ENCODE results near the gene KDM6A.
"Not testable (repeated sequence)": the region's sequence is repeated elsewhere in the genome, so short reads cannot be mapped to it uniquely, and the experiment has no call there.

Gene KDM6A

GRCh38 chrX:44872821-44873414 is at the start of gene KDM6A:
TSS of gene KDM6A (plus strand) at chrX:44873188. CDS start at chrX:44873552, 364 bp downstream.
- peak; percentile 92 to 99 for DNase-seq (ENCODE audit: low read depth in 2 of 2)

DNA sequence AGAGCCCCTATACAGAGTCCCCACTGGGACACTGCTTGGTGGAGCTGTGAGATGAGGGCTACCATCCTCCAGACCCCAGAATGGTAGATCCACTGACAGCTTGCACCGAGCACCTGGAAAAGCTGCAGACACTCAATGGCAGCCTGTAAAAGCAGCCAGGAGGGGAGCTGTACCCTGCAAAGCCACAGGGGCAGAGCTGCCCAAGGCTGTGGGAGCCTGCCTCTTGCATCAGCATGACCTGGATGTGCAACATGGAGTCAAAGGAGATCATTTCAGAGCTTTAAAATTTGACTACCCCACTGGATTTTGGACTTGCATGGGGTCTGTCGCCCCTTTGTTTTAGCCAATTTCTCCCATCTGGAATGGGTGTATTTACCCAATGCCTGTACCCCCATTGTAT is 49.8 kb upstream of the KDM6A start:
- DNase-seq (ENCODE audit: low read depth in 2 of 2) = not testable (repeated sequence)

- no peak for DNase-seq (ENCODE audit: low read depth in 2 of 2)
These were observed 44.9 kb upstream of the KDM6A start for GRCh38 chrX:44828008-44828605.

DNA sequence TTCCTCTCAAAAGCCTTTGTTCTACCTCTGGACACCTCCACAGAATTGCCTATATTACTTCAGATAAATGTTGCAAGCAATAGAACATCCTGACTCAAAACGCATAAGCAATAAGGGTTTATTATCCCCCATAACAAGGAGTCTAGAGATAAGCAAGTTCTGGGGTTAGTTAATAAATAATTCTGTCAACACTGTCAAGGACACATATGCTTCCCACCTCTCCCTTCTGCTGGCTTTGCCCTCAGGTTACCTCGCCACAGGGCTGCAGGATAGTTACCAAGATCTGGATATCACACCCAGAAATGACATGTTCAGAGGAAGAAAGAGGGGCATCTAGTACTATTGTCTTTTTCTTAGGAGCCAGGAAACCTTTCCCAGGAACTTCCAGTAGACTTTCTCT is 43.2 kb upstream of the KDM6A start:
- no peak for DNase-seq (ENCODE audit: low read depth in 2 of 2)

DNA sequence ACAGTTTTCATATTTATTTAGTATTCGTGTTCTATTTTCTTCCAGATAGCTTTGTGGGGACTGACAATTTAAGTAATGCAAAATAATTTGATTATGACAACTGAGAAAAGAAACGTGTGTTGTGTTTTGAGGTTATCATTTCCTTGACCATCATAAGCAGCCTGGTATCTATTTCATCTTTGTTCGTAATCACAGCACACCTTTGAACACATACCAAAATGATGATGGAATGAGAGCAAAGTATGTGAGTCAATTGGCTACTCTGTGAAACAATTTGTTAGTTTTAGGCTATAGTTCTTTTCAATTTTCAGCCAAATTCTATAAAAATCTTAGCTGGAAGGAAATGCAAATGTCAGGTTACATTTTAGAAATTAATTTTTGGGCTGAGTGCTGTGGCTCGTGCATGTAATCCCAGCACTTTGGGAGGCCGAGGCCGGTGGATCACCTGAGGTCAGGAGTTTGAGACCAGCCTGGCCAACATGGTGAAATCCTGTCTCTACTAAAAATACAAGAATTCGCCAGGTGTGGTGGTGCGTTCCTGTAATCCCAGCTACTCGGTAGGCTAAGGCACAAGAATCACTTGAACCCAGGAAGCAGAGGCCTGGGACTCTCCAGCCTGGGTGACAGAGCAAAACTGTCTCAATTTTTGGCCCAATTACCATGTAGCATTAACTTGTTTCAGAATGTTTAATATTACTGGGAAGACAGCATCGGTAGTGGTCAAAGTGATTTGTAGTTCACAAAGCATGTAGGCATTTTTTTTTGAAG is 30.3 kb upstream of the KDM6A start:
- DNase-seq (ENCODE audit: low read depth in 2 of 2) = no peak

GRCh38 chrX:44843318-44843702 is 29.7 kb upstream of the KDM6A start:
- DNase-seq (ENCODE audit: low read depth in 2 of 2) = no peak

- DNase-seq (ENCODE audit: low read depth in 2 of 2) = no peak
These were observed 29.2 kb upstream of the KDM6A start, which contains the start of gene DUSP21 for GRCh38 chrX:44843753-44844152. TSS of gene DUSP21 (plus strand) at chrX:44844021. CDS start at chrX:44844133, 112 bp downstream.

GRCh38 chrX:44844204-44844603 is 28.8 kb upstream of the KDM6A start:
- no peak for DNase-seq (ENCODE audit: low read depth in 2 of 2)

- not testable (repeated sequence) for DNase-seq (ENCODE audit: low read depth in 2 of 2)
These were observed 22.1 kb upstream of the KDM6A start for GRCh38 chrX:44850891-44851290.

DNA sequence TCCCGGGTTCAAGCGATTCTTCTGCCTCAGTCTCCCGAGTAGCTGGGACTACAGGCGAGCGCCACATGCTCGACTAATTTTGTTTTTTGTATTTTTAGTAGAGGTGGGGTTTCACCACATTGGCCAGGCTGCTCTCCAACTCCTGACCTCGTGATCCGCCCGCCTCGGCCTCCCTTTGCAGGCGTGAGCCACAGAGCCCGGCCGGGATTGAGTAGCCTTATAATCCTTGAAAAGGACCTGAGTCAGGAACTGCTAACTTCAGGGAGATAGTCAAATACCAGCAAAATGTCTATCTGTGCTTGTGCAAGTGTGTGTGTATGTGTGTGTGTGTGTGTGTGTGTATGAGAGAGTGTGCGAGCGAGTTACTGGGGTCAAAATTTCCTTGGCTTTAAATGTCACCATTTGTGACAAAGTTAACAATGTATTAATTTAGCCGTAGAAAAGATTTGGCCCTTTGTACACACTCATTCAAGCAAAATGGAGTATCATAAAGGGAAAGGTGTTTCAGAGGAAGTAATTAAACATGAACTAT is 1.8 kb upstream of the KDM6A start:
- no peak for DNase-seq (ENCODE audit: low read depth in 2 of 2)

DNA sequence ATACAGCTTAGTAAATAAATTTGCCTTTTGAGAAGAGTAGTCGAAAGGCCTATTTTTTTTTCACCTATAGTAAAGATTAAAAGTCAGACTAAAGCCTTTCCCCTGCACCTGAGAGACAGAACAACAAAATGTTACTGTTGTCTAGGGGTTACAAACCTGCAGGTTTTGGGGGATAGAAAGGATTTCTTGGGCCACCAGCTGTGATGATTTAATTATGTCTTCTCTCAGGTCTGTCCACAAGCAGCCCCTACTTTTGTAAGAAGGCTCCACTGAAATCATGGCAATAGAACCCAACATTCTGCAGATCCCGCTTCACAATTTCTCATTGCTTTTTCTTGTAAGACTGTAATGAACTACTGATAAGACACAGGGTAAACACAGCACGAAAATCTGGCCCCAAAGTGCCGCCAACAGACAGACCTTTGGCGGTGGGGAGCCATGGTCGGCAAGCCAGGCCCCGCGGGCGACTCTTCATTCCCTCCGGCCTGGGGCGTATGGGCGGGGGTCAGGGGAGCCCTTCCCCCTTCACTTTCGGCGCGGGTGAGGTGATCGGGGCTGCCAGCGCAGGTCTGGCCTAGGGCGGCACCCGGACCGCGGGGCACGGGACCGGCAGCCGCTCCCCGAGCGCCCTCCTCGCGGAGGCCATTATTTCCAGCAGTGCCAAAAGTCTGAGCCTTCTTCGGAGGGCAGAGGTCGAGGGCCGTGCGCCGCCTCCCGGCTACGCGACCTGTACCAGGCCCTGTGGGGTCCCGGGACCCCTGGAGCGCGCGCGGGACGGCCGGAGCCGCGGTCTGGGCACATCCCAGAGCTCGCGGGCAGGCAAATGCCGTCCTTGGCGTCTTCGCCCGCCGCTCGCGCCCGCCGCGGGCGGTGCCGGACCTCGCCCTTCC is 812 bp upstream of the KDM6A start:
- no peak for DNase-seq (ENCODE audit: low read depth in 2 of 2)

- peak; percentile 27 to 36 for DNase-seq (ENCODE audit: low read depth in 2 of 2)
These were observed 658 bp downstream of the KDM6A start for GRCh38 chrX:44873415-44874276.

- peak; percentile 8 to 37 for DNase-seq (ENCODE audit: low read depth in 2 of 2)
These were observed 1.6 kb downstream of the KDM6A start for GRCh38 chrX:44874420-44875184.

- DNase-seq (ENCODE audit: low read depth in 2 of 2) = no peak
These were observed 2.1 kb downstream of the KDM6A start for GRCh38 chrX:44875185-44875489.

- DNase-seq (ENCODE audit: low read depth in 2 of 2) = no peak
These were observed 3.1 kb downstream of the KDM6A start for GRCh38 chrX:44876086-44876485.

DNA sequence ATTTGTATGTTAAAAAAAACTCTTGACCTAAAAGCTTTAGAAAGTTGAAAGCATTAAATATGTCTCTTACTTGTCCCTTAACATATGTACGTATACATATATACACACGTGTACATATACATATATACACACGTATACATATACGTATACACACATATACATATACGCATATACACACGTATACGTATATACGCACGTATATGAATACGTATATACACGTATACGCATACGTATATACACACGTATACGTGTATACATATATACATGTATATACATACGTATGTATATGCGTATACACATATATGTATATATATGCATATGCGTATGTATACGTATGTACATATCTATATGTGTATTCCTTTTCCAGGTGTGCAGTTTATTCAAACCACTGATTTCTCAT is 3.8 kb downstream of the KDM6A start:
- no peak for DNase-seq (ENCODE audit: low read depth in 2 of 2)

GRCh38 chrX:44878780-44879179 is 5.8 kb downstream of the KDM6A start:
- no peak for DNase-seq (ENCODE audit: low read depth in 2 of 2)

DNA sequence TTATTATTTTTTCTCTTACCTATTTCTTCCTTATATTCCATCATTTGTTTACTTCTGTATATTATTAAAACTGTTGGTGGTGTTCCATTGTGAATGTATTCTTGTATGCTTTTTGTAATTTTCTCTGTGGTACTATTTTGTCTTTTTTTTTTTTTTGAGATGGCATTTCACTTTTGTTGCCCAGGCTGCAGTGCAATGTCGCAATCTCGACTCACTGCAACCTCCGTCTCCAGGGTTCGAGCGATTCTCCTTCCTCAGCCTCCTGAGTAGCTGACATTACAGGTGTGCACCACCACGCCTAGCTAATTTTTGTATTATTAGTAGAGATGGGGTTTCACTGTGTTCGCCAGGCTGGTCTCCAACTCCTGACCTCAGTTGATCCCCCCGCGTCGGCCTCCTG is 8.6 kb downstream of the KDM6A start:
- DNase-seq (ENCODE audit: low read depth in 2 of 2) = no peak

- DNase-seq (ENCODE audit: low read depth in 2 of 2) = no peak
These were observed 9.6 kb downstream of the KDM6A start for GRCh38 chrX:44882635-44883034.

DNA sequence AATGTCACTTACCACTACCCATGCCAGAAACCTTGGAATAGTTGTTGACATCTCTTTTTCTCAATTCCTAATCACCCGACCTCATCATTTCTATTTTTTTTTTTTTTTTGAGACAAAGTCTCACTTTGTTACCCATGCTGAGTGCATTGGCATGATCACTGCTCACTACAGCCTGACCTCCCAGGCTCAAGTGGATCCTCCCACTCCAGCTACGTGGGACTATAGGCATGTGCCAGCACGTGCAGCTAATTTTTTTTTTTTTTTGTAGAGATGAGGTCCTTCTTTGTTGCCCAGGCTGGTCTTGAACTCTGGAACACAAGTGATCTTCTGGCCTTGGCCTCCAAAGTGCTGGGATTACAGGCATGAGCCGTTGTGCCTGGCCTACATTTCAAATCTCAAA is 12.0 kb downstream of the KDM6A start:
- no peak for DNase-seq (ENCODE audit: low read depth in 2 of 2)

Data from stimulated activated CD4-positive, alpha-beta T cell treated with anti-CD3 and anti-CD28 coated beads, Interleukin-1b, Interleukin-23, amount 100 ng/mL, for 4 hours (primary cell).